Prostate gland (tissue), 2 donors: Measurements from ENCODE around the gene MYO1B.

Experiments
- CTCF ChIP-seq, 4 experiments: fragments of 200-600 bp in 2 of 4; fragments of 450-650 bp in 2 of 4; sonication (generic) in 2 of 4; IDR thresholded peaks; 1 replicate in 3 of 4; 2 replicates in 1 of 4; pipeline ENCODE4 v1.5.1; 2016 to 2019; ENCODE audit warnings: antibody characterized with exemption in 4 of 4, mild to moderate bottlenecking in 2 of 4, moderate library complexity in 2 of 4
- POLR2A ChIP-seq: fragments of 450-650 bp; IDR thresholded peaks from one replicate; pipeline ENCODE4 v1.6.1; 2016; ENCODE audit warnings: antibody characterized with exemption, mild to moderate bottlenecking
- POLR2AphosphoS5 ChIP-seq: sonication (generic); formaldehyde crosslinking; IDR thresholded peaks from one replicate; pipeline ENCODE4 v1.6.1; 2017; ENCODE audit warnings: antibody characterized with exemption

- TF ChIP-seq CTCF (IDR thresholded peaks at IDR 0.05) (no peak), POLR2A (no peak), POLR2AphosphoS5 (no peak)
Observed at GRCh38 chr2:191351921-191352320, 106.7 kb downstream of the MYO1B start.
